ENCODE data around the gene SBF1.
A peak's percentile ranks its signal among the peaks of the same experiment; 100 is the strongest.
"Not testable (repeated sequence)": the region's sequence is repeated elsewhere in the genome, so short reads cannot be mapped to it uniquely, and the experiment has no call there.

Gene SBF1, protein sequence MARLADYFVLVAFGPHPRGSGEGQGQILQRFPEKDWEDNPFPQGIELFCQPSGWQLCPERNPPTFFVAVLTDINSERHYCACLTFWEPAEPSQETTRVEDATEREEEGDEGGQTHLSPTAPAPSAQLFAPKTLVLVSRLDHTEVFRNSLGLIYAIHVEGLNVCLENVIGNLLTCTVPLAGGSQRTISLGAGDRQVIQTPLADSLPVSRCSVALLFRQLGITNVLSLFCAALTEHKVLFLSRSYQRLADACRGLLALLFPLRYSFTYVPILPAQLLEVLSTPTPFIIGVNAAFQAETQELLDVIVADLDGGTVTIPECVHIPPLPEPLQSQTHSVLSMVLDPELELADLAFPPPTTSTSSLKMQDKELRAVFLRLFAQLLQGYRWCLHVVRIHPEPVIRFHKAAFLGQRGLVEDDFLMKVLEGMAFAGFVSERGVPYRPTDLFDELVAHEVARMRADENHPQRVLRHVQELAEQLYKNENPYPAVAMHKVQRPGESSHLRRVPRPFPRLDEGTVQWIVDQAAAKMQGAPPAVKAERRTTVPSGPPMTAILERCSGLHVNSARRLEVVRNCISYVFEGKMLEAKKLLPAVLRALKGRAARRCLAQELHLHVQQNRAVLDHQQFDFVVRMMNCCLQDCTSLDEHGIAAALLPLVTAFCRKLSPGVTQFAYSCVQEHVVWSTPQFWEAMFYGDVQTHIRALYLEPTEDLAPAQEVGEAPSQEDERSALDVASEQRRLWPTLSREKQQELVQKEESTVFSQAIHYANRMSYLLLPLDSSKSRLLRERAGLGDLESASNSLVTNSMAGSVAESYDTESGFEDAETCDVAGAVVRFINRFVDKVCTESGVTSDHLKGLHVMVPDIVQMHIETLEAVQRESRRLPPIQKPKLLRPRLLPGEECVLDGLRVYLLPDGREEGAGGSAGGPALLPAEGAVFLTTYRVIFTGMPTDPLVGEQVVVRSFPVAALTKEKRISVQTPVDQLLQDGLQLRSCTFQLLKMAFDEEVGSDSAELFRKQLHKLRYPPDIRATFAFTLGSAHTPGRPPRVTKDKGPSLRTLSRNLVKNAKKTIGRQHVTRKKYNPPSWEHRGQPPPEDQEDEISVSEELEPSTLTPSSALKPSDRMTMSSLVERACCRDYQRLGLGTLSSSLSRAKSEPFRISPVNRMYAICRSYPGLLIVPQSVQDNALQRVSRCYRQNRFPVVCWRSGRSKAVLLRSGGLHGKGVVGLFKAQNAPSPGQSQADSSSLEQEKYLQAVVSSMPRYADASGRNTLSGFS (N-terminal part only)

DNA sequence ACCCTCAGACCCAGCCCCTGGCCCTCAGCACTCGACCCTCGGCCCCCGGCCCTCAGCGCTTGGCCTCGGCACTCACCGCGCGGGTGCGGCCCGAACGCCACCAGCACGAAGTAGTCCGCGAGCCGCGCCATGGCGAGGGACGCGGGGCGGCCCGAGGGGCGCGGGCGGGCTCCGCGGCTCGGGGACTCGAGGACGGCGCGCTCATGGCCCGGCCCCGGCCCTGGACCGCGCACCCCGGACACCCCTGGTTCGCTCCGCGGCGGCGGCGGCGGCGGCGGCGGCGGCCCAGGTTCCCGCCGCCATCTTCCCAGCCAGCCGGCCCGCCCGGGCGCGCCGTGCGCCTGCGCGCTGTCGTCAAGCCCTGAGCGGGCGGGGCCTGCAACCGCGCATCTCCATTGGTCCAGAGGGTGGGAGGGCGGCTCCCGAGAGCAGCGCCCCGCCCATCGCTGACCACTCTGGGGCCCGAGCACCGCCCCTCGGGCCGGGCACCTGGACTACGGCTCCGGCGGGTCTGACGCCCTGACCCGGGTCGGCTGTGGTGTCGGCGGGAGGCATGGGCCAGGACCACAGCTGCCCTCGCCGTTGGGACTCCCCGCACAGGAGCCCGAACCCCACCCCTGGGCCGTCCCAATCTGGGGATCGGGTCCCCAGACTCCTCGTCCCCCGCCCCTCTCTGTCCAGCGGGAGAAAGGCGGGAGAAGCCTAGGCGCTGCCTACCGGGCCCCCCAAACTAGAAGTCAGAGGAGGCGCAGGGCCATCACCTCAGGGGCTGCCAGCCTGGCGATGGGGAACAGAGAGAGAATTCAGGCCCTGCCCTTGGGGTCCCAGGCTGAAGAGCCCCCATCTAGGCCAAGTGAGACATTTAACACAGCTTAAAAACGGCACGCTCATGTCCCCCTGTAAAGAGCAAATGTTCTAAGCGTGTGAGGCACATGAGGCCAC lies at the start of gene SBF1:
Gene SBF1 (minus strand): TSS at position 326 of the 942 bp plus-strand sequence. CDS start 195 bp downstream, at position 131.
- DNase-seq (ENCODE audit: low read depth, low spot score) = peak; percentile 98

DNA sequence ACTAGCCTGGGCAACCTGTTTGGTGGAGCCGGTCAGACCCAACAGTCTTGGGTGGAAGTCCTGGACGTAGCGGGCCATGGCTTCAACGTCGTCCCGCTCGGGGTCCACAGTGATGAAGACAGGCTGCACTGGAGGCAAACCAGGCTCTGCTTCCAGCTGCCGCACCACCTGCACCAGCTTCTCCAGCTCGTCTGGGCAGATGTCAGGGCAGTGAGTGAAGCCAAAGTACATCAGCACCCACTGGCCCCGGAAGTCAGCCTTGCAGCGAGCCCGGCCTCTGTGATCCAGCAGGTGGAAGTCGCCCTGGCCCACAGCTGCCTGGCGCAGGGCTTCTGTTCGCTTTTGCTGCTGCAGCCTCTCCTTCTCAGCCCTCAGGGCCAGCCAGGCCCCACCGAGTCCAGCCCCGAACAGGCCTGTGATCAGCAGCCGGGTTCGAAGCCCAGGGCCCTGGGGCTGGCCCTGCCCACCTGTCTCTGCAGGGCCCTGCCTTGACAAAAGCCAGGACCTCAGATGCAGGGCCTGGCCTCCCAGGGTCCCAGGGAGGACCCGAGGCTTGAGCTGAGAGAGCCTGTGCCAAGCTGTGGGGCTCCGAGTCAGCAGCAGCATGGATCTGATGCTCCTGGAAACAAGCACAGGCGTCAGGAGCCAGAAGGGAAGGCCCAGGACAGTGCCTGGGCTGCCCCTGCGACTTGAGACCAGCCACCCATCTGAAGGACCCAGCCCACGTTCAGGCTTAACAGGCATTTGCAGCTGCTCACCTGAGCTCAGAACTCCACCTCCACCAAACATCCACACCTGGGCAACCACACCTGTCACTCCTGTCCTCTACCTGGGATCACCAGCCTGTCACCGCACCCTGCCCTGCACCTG lies 49.2 kb upstream of the SBF1 start:
- no peak for DNase-seq (ENCODE audit: low read depth, low spot score)

DNA sequence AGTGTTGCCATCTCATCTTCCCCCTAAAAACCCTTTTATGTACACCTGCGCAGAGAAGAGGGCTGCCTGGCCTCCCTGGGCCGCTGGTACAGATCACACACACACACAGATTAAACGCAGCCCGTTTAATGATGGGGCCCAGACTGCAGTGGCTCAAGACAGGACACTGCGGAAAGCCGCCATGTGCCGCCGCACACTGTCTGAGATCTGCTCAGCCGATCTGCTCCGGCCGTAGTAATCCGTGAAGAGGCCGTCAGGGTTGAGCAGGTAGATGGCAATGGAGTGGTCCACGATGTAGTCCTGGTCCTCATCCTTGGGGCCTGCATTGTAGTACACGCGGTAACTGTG lies 48.6 kb upstream of the SBF1 start:
- no peak for DNase-seq (ENCODE audit: low read depth, low spot score)

DNA sequence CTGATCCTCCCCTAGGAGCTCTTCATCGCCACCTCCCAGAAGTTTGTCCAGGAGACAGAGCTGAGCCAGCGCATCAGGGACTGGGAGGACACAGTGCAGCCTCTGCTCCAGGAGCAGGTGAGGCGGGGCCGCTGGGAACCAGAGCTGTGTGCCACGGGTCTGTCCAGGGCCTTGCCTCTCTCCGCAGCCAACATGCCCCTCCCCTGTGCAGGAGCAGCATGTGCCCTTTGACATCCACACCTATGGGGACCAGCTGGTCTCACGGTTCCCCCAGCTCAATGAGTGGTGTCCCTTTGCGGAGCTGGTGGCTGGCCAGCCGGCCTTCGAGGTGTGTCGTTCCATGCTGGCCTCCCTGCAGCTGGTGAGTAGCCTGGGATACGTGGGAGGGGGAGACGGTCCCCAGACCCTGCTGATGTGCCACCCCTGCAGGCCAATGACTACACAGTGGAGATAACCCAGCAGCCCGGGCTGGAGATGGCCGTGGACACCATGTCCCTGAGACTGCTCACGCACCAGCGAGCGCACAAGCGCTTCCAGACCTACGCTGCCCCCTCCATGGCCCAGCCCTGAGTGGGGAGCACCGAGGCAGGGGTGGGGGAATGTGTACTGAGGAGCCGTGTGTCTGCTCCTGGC lies 48.1 kb upstream of the SBF1 start:
- no peak for DNase-seq (ENCODE audit: low read depth, low spot score)

DNA sequence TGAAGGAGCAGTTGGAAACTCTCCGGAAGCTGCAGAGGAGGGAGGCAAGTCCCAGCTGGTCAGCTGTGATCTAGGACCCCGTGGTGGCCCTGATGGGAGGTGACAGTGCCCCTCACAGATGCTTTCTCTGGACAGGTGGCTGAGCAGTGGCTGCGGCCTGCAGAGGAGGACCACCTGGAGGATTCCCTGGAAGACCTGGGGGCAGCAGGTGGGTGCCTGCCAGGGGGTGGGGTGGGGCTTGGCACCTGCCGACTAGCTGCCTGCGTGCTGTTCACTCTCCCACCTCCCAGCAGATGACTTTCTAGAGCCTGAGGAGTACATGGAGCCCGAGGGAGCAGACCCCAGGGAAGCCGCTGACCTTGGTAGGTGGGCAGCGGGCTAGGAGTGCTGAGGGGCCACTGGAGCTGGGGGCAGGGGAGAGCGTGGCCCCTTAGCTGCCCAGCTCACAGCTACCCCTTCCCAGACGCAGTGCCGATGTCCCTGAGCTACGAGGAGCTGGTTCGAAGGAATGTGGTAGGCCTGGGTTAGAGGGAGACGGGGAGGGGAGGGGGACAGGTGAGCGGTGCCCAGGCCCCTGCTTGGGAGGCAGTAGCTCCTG lies 47.5 kb upstream of the SBF1 start:
- no peak for DNase-seq (ENCODE audit: low read depth, low spot score)

DNA sequence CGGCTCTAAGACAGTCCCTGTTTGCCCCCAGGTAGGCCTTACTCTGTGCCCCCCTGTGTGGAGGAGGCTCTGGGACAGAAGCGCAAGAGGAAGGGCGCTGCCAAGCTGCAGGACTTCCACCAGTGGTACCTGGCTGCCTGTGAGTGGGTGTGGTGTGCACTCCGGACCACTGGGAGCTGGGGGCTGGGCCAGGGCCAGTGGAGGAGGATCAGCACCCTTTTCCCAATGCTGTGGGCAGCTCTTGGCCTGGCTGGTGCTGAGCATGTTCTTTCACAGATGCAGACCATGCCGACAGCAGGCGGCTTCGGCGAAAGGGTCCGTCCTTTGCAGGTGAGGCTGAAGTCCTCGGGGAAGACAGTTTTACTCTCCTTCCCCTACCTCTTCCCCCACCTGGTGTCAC lies 46.9 kb upstream of the SBF1 start:
- DNase-seq (ENCODE audit: low read depth, low spot score) = no peak

DNA sequence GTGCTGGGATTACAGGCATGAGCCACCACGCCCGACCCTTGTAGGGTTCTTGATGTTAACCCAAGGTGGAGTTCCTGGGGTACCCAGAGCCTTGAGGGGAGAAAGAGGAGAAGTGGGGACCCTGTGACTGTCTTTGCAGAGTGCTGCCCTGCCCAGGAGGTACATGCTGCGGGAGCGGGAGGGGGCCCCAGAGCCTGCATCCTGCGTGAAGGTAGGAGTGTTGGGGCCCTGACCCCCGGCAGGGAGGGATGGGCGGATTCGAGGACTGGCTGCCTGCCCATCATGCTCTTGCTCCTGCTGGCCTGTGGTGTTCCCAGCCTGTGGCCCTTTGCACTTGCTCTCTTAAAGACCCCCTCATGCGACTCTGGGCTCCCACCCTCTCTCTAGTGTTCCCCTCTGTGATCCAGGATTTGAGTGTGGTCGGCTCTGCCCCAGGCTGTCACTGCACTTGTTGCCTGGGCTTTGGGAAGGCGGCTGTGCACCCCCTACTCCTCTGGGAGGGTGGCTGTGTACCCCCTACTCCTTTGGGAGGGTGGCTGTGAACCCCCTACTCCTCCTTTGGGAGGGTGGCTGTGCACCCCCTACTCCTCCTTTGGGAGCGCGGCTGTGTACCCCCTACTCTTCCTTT lies 46.1 kb upstream of the SBF1 start:
- DNase-seq (ENCODE audit: low read depth, low spot score) = no peak

DNA sequence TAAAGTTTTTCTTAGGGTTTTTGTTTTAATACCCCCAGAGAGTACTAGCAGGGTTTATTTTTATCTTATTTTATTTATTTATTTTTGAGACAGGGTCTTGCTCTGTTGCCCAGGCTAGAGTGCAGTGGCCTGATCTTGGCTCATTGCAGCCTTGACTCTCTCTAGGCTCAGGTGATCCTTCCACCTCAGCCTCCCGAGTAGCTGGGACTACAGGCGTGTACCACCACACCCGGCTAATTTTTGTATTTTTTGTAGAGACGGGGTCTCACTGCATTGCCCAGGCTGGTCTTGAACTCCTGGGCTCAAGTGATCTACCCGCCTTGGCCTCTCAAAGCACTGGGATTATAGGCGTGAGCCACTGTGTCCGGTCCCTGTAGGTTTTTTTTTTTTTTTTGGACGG lies 45.3 kb upstream of the SBF1 start:
- DNase-seq (ENCODE audit: low read depth, low spot score) = not testable (repeated sequence)

DNA sequence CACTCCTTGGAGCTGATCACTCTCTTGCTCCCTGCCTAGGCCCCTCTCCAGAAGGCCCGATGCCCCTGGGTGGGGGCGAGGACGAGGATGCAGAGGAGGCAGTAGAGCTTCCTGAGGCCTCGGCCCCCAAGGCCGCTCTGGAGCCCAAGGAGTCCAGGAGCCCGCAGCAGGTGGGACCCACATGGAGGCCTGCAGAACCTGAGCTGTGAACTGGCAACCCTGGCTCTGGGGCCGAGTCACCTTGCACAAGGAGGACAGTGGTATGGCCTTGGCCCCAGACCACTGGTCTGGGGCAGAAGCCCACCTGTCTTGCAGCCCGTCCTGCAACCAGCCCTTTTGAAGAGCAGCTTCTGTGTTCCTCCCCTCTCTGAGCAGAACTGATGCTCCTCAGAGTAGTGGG lies 44.3 kb upstream of the SBF1 start:
- DNase-seq (ENCODE audit: low read depth, low spot score) = no peak

DNA sequence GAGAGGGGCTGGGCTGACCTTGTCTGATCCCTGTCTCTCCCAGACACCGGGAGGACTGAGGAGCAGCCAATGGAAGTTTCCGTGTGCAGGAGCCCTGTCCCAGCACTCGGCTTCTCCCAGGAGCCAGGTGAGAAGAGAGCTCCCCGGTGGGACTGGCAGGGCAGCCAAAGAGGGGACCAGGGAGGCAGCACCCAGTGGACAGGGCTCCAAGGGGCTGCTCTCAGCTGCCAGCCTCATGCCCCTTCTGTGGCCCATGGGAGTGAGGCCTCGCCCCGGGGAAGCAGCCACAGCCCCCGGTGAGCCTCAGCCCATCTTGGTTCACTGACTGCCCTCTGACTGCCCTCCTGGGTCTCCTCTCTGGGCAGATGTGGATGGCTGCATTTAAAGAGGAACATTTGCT lies 43.8 kb upstream of the SBF1 start:
- DNase-seq (ENCODE audit: low read depth, low spot score) = no peak

DNA sequence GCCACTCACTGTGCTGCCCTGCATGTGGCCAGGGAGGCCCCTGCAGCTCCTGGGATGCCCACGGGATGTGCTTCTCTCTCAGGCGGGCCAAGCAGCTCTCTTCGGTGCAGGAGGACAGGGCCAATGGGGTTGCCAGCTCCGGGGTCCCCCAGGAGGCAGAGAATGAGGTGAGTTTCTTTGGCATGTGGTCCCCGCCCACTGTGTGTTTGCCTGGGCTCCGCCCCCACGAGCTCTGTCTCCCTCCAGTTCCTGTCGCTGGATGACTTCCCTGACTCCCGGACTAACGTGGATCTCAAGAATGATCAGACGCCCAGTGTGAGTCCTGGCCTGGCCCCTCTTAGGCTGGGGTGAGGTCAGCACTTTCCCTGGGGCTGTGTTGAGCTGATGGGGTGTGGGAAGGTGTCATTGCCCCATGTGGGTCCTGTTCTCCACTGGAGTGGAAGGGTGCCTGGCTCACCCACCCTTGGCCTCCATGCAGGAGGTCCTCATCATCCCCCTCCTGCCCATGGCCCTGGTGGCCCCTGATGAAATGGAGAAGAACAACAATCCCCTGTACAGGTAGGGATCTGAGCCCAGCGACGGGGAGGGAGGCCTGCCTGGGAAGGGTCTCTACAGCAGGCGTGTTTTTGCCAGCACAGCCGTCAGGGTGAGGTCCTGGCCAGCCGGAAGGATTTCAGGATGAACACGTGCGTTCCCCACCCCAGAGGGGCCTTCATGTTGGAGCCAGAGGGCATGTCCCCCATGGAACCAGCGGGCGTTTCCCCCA lies 42.8 kb upstream of the SBF1 start:
- DNase-seq (ENCODE audit: low read depth, low spot score) = no peak

DNA sequence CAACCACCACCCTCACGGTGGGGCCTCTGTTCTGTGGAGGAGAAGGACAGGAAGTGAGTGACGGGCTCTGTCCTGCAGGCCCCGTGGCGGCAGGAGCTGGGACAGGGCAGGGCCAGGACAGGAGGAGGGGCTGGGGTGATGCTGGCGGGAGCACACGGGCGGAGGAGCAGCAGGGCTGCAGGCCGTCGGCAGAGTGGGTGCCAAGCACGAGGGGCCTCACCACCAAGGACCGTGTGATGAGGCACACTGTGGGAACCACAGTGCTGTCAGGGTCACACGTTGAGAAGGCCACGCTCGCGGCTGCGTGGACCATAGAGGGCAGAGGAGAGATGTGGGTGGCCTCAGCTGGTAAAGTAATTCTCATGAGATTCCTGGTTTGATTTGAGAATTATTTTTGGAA lies 42.1 kb upstream of the SBF1 start:
- DNase-seq (ENCODE audit: low read depth, low spot score) = no peak

DNA sequence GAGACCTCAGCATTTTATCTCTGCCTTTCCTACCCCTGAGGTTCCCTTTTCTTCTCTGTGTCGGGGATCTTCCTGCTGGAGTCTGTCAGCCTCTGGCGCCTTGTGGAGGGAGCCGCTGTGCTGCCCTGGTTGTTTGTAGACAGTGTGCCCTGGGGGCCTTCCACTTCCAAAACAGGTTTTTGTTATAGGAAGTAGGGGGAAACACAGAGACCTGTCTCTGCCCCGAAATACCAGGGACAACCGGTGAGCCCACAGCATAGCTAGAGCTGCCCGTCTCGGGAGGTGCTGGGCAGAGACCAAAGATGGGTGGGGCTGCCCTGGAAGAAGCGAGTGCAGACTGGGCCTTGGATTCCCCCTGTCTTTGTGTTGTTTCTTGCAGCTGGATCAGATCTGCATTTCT lies 41.2 kb upstream of the SBF1 start:
- DNase-seq (ENCODE audit: low read depth, low spot score) = no peak

DNA sequence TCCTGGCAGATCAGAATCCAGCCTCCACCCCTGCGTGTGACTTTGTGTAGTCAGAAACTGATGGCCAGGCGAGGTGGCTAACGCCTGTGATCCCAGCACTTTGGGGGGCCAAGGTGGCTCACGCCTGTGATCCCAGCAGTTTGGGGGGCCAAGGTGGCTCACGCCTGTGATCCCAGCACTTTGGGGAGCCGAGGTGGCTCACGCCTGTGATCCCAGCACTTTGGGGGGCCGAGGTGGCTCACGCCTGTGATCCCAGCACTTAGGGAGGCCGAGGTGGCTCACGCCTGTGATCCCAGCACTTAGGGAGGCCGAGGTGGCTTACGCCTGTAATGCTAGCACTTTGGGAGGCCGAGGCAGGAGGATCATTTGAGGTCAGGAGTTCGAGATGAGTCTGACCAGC lies 38.3 kb upstream of the SBF1 start:
- DNase-seq (ENCODE audit: low read depth, low spot score) = no peak

DNA sequence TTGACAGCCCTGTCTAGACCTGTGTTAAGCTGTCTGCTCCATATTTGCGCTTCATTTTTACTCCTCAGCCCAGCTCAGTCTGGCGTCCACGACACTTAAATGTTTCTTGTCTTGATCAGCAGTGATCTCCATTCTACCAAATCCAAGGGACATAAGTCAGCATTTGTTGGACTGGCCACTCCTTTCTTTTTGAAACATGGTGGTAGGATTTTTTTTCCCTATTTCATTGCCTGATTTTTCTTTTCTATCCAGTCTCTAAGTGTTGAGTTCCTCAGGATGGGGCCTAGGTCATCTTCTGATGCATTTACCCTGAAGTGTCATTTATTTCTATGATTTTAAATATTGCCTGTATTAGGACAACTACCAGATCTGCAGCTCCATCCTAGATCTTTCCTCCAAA lies 34.1 kb upstream of the SBF1 start:
- DNase-seq (ENCODE audit: low read depth, low spot score) = no peak

DNA sequence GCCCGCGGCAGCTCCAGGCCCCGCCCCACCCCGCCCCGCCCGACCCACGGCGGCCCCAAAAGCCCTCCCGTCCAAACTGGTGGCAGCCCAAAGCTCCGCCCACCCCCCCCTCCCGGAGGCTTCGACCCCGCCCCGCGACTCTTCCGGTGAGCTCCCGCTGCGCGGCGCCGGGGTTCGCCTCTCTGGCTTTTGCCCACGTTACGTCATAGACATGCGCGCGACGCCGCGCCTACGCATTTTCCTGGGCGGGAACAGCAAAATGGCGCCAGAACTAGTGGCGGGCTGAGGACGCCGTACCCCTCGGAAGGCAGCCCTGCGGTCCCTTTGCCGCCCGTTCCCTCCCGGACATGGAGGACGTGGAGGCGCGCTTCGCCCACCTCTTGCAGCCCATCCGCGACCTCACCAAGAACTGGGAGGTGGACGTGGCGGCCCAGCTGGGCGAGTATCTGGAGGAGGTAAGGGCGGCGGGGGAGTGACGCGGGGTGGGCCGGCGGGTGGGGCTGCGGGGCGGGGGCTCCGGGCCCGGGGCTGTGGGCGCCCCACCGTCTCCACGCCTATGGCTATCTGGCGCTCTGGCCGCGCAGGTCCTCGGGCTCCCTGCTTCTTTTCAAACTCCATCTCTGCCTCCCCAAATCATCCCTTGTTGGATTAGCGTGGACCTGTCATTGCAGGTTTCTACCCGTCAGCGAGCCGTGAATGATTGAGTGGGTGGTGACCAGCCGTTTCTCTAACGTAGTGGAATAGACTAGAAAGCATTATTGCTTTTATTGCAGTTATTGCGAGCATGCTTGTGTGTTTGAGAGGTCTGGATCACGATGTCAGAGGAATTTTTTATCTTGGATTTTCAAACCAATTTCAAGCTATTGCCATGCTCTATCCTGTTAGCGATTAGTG lies 33.4 kb upstream of the SBF1 start, which contains the start of gene NCAPH2:
Gene NCAPH2 (plus strand): TSS at position 234 of the 894 bp plus-strand sequence. CDS start 114 bp downstream, at position 348.
- DNase-seq (ENCODE audit: low read depth, low spot score) = peak; percentile 100

All from astrocyte of the hippocampus (primary cell).